ENCODE data around the gene HOPX. TPM values are rescaled to one million over a fixed set of nuclear protein-coding genes. Genes with fewer than 3 reads are reported as not detected.

HOPX gene
- total RNA-seq, 1 experiment from 2014 or later: not detected

- Histone ChIP-seq H3K27ac (ENCODE audit: insufficient read length, low read depth, low read length) (no peak overlapping the region), H2BK12ac (ENCODE audit: insufficient read length, low read depth, low read length) (no peak overlapping the region), H4K8ac (replicated peaks; ENCODE audit: insufficient read length, low read depth, low read length) (no peak overlapping the region), H3K23me2 (ENCODE audit: insufficient read length, low read depth, low read length, poor library complexity, severe bottlenecking) (no peaks in the 10 kb centered on the region), H2BK20ac (ENCODE audit: low read depth, low read length, poor library complexity, severe bottlenecking) (no peak overlapping the region), H4K91ac (ENCODE audit: insufficient read length, low read depth, low read length) (no peak overlapping the region), H2AK5ac (ENCODE audit: insufficient read length, low read length) (no peak overlapping the region), H3K18ac (ENCODE audit: insufficient read length, low read depth, low read length) (no peak overlapping the region), H2BK15ac (ENCODE audit: low read depth, low read length) (no peak overlapping the region), H3T11ph (ENCODE audit: low read length) (no peak overlapping the region), H3K79me1 (ENCODE audit: insufficient read depth, low read depth, low read length, poor library complexity, severe bottlenecking) (no peaks in the 10 kb centered on the region), H3K23ac (ENCODE audit: insufficient read length, low read depth, low read length) (no peak overlapping the region), H3K4me2 (ENCODE audit: insufficient read depth, insufficient read length, low read length) (no peak overlapping the region), H2AFZ (ENCODE audit: low read length) (no peak overlapping the region), H3K4ac (ENCODE audit: low read depth, low read length) (no peak overlapping the region), H4K20me1 (ENCODE audit: control insufficient read depth, insufficient read depth, insufficient read length) (no peaks in the 10 kb centered on the region), H3K79me2 (ENCODE audit: insufficient read depth, low read length) (no peaks in the 10 kb centered on the region), H3K56ac (ENCODE audit: insufficient read length, low read depth, low read length) (no peak overlapping the region), H3K4me1 (ENCODE audit: insufficient read depth, low read length) (no peaks in the 10 kb centered on the region), H3K27me3 (ENCODE audit: insufficient read depth, low read length) (peaks cover 5% of the 10 kb centered on the region), H3K14ac (ENCODE audit: insufficient read depth, low read length) (no peak overlapping the region), H2BK120ac (ENCODE audit: low read depth, low read length, poor library complexity, severe bottlenecking) (no peak overlapping the region), H4K5ac (ENCODE audit: insufficient read length, low read depth, low read length) (no peak overlapping the region), H2BK5ac (ENCODE audit: insufficient read length, low read length) (no peak overlapping the region), H3K9me3 (ENCODE audit: control insufficient read depth, low read depth, low read length) (no peaks in the 10 kb centered on the region), H3K9ac (ENCODE audit: extremely low read depth, insufficient read length, low read length) (no peak overlapping the region)
- H3K4me1 Mint-ChIP-seq: peaks cover 10 to 18% of the 10 kb centered on the region in 2 experiments; a peak in 3 of 4 replicates
- no peak overlapping the region for H3K4me3 Mint-ChIP-seq
- peaks cover 98% of the 10 kb centered on the region for H3K27me3 Mint-ChIP-seq (ENCODE audit: low read depth)
- peaks cover 0 to 1% (median 0%) of the 10 kb centered on the region in 3 experiments; a peak in 2 of 7 replicates for H3K36me3 Mint-ChIP-seq (ENCODE audit: insufficient read depth in 1 of 3, low read depth in 3 of 3)
- no peak for DNase-seq
- no CpG with 5 or more reads among the region's 5 CpGs for WGBS (ENCODE audit: extremely low coverage, insufficient read length, low lambda C conversion rate)
- H3K27ac Mint-ChIP-seq: no peak overlapping the region
- H3K9me3 Mint-ChIP-seq: 0 out of 5 replicates have a peak, but pooled peaks cover 0 to under 1% of the 10 kb centered on the region in 2 experiments
- no peak for TF ChIP-seq CTCF (conservative IDR thresholded peaks at IDR 0.05)
Measured at GRCh38 chr4:56613101-56613862, 67.8 kb downstream of the HOPX start.
